Loucy (cell line): Measurements from ENCODE around the gene CMKLR1.

Experiments
- H2AFZ ChIP-seq: fragments of 200-600 bp; sonication (generic); 2 replicates; pipeline ENCODE4 v1.6.0; 2016; ENCODE audit warnings: antibody characterized with exemption, mild to moderate bottlenecking, low read length, moderate library complexity
- H3F3A ChIP-seq: fragments of 200-600 bp; 2 replicates; pipeline ENCODE4 v1.6.0; 2016; ENCODE audit warnings: antibody characterized with exemption, low read depth, mild to moderate bottlenecking
- H3K27me3 ChIP-seq: fragments of 200-600 bp; sonication (generic); 2 replicates; pipeline ENCODE4 v1.6.1; 2014; ENCODE audit warnings: low read length, mild to moderate bottlenecking; ENCODE audit not compliant: insufficient read depth, poor library complexity, severe bottlenecking
- H3K36me3 ChIP-seq: fragments of 200-600 bp; sonication (generic); 2 replicates; pipeline ENCODE4 v1.6.1; 2016; ENCODE audit warnings: low read length; ENCODE audit not compliant: insufficient read depth
- H3K4me1 ChIP-seq: fragments of 200-600 bp; sonication (generic); 2 replicates; pipeline ENCODE4 v1.5.1; 2014; ENCODE audit warnings: low read length, mild to moderate bottlenecking; ENCODE audit not compliant: insufficient read depth, poor library complexity, severe bottlenecking
- H3K4me2 ChIP-seq: fragments of 200-600 bp; sonication (generic); 2 replicates; pipeline ENCODE4 v1.6.0; 2014; ENCODE audit warnings: antibody characterized with exemption, low read length, low read depth, mild to moderate bottlenecking; ENCODE audit not compliant: poor library complexity, severe bottlenecking
- H3K4me3 ChIP-seq: fragments of 200-600 bp; sonication (generic); 2 replicates; pipeline ENCODE4 v1.5.1; 2014; ENCODE audit warnings: low read length, mild to moderate bottlenecking, mixed read lengths; ENCODE audit not compliant: poor library complexity, severe bottlenecking
- H3K79me2 ChIP-seq: fragments of 200-600 bp; sonication (generic); 2 replicates; pipeline ENCODE4 v1.6.1; 2014; ENCODE audit warnings: low read length; ENCODE audit not compliant: insufficient read depth
- H3K9ac ChIP-seq: fragments of 200-600 bp; sonication (generic); 2 replicates; pipeline ENCODE4 v1.6.0; 2014; ENCODE audit warnings: mild to moderate bottlenecking, low read depth, low read length, moderate library complexity; ENCODE audit not compliant: poor library complexity, severe bottlenecking
- H3K9me2 ChIP-seq: fragments of 200-600 bp; sonication (generic); replicated peaks from 2 replicates; pipeline ENCODE4 v1.6.1; 2016; ENCODE audit warnings: low read depth, low read length, mixed read lengths
- H3K9me3 ChIP-seq: fragments of 200-600 bp; sonication (generic); 2 replicates; pipeline ENCODE4 v1.6.1; 2014; ENCODE audit warnings: mild to moderate bottlenecking, antibody characterized with exemption, low read length, low read depth; ENCODE audit not compliant: insufficient read depth
- H4K20me1 ChIP-seq: fragments of 200-600 bp; sonication (generic); 2 replicates; pipeline ENCODE4 v1.6.0; 2014; ENCODE audit warnings: antibody characterized with exemption, low read length, mild to moderate bottlenecking; ENCODE audit not compliant: insufficient read depth, poor library complexity, severe bottlenecking
- CTCF ChIP-seq: fragments of 200-600 bp; sonication (generic); conservative IDR thresholded peaks from 2 replicates; pipeline ENCODE4 v1.5.1; 2014; ENCODE audit warnings: mild to moderate bottlenecking, antibody characterized with exemption, low read length
- EZH2phosphoT487 ChIP-seq: fragments of 200-600 bp; IDR thresholded peaks from 2 replicates; pipeline ENCODE4 v1.6.1; 2018; ENCODE audit warnings: antibody characterized with exemption, mild to moderate bottlenecking, moderate library complexity, borderline replicate concordance

CMKLR1 gene

GRCh38 chr12:108371801-108372344 is 32.8 kb upstream of the CMKLR1 start:
- no peaks in the 10 kb centered on the region for H3K9me2 ChIP-seq

GRCh38 chr12:108370415-108370814 is 31.3 kb upstream of the CMKLR1 start:
- H3K9ac ChIP-seq = no peak overlapping the region
- H3K4me1 ChIP-seq = no peaks in the 10 kb centered on the region
- no peak overlapping the region for H3K4me3 ChIP-seq
- no peak for TF ChIP-seq CTCF
- no peak for TF ChIP-seq EZH2phosphoT487
- H3K9me2 ChIP-seq = no peaks in the 10 kb centered on the region
- H4K20me1 ChIP-seq = no peaks in the 10 kb centered on the region
- H3K27me3 ChIP-seq = no peaks in the 10 kb centered on the region
- H3K36me3 ChIP-seq = no peaks in the 10 kb centered on the region
- no peak overlapping the region for H3K4me2 ChIP-seq
- peaks cover 17% of the 10 kb centered on the region; the same call in 1 of the 2 replicates for H3K9me3 ChIP-seq
- H2AFZ ChIP-seq = no peak overlapping the region
- H3F3A ChIP-seq = no peaks in the 10 kb centered on the region
- no peaks in the 10 kb centered on the region for H3K79me2 ChIP-seq

More at GRCh38 chr12:108371801-108372344, 32.8 kb upstream of the CMKLR1 start:
- Histone ChIP-seq H3K4me3 (no peak overlapping the region), H3K36me3 (no peaks in the 10 kb centered on the region), H3K79me2 (no peaks in the 10 kb centered on the region), H3K4me1 (no peaks in the 10 kb centered on the region), H4K20me1 (no peaks in the 10 kb centered on the region), H3K27me3 (no peaks in the 10 kb centered on the region), H3K9me3 (peaks cover 17% of the 10 kb centered on the region; the same call in 1 of the 2 replicates), H3K4me2 (no peak overlapping the region), H3K9ac (no peak overlapping the region), H3F3A (no peaks in the 10 kb centered on the region), H2AFZ (no peak overlapping the region)
- no peak for TF ChIP-seq CTCF
- TF ChIP-seq EZH2phosphoT487 = no peak

GRCh38 chr12:108369736-108370396 is 30.8 kb upstream of the CMKLR1 start:
- TF ChIP-seq EZH2phosphoT487 (no peak), CTCF (no peak)
- H3K4me3 ChIP-seq = no peak overlapping the region
- no peak overlapping the region for H3K4me2 ChIP-seq
- no peaks in the 10 kb centered on the region for H3K9me2 ChIP-seq
- peaks cover 17% of the 10 kb centered on the region; the same call in 1 of the 2 replicates for H3K9me3 ChIP-seq
- H3K9ac ChIP-seq = no peak overlapping the region
- H2AFZ ChIP-seq = no peak overlapping the region
- H3K36me3 ChIP-seq = no peaks in the 10 kb centered on the region
- H3K4me1 ChIP-seq = no peaks in the 10 kb centered on the region
- H4K20me1 ChIP-seq = no peaks in the 10 kb centered on the region
- H3K79me2 ChIP-seq = no peaks in the 10 kb centered on the region
- no peaks in the 10 kb centered on the region for H3F3A ChIP-seq
- no peaks in the 10 kb centered on the region for H3K27me3 ChIP-seq
